ACHN (cell line): Measurements from ENCODE around the gene FLRT2.
A peak's percentile ranks its signal among the peaks of the same experiment; 100 is the strongest.

Source experiments
- DNase-seq: peaks from one replicate; pipeline ENCODE4 v3.0.0-alpha.2; 2015
- in situ Hi-C: cut with HindIII; loops from 2 replicates; pipeline ENCODE4 v1.10.0; 2017; ENCODE audit warnings: low sequenced_read_pairs, low pct_ligation_motif_present, low pct_unique_long_range_greater_than_20kb

The FLRT2 gene

GRCh38 chr14:85545738-85546137, 15.8 kb downstream of the FLRT2 start:
- in situ Hi-C loops: no loop called here
- DNase-seq: no peak

- DNase-seq: no peak
- in situ Hi-C loops: no loop called here
Measured at GRCh38 chr14:85546390-85546789, 16.4 kb downstream of the FLRT2 start.

DNA sequence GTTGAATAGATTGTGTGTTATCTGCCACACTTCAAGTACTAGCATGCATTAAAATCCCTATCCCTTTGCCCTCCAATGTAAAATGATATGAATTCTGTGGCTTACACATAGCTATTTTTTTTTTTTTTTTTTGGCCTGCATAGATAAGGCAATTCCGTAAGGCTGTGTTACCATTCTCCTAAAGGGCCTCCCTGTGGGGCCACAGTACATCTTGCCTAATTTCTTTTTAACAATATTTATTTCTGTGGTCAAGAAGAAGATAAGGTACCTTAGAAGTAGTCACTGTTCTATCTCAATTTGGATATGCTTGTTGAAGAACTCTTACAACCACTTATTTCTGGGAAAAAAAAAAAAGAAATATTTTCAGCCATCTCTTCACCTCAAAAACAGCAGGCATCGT, 19.8 kb downstream of the FLRT2 start:
- DNase-seq: no peak
- in situ Hi-C loops: no loop called here

- no peak for DNase-seq
- in situ Hi-C loops: no loop called here
Measured at GRCh38 chr14:85554106-85554505, 24.2 kb downstream of the FLRT2 start.

DNA sequence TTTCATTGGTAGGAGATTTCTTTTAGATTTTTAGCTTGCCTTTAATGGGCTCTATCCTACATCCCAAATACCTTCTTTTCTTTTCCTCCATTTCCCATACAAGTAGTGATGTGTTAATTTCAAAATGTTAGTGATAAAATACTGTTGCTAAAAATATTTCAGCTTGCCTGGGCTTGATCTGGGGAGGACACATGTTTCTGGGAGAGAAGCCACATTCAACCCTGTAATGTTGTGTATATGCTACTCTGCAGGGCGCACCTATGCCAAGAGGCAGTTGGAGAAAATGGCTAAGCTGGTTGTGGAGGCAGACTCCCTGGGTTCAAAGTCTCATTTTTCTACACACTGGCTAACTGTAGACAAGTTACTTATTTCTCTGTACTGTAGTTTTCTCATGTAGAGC, 26.3 kb downstream of the FLRT2 start:
- DNase-seq: no peak
- in situ Hi-C loops: no loop called here

DNA sequence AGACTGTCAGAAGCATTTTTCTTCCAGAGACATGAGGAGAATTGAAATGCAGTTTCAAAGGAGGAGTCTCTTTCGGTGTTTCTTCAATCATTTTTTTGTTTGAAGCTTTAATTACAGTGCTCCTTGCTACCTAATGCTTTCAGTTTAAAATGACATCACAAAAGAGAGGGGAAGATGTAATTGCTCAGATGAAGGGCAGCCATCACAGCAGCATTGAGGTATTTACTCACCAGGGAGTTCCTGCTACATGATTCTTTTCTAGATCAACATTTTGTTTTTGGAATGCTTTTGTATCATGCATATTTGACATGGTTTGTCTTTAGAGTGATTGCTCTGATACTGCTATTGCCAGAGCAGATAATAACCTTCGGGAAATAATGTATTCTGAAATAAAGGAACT, 28.6 kb downstream of the FLRT2 start:
- DNase-seq: no peak
- in situ Hi-C loops: no loop called here

- no peak for DNase-seq
- in situ Hi-C loops: no loop called here
Measured at GRCh38 chr14:85562630-85563029, 32.7 kb downstream of the FLRT2 start.

GRCh38 chr14:85564841-85565527, 35.0 kb downstream of the FLRT2 start:
- no peak for DNase-seq
- in situ Hi-C loops: no loop called here

DNA sequence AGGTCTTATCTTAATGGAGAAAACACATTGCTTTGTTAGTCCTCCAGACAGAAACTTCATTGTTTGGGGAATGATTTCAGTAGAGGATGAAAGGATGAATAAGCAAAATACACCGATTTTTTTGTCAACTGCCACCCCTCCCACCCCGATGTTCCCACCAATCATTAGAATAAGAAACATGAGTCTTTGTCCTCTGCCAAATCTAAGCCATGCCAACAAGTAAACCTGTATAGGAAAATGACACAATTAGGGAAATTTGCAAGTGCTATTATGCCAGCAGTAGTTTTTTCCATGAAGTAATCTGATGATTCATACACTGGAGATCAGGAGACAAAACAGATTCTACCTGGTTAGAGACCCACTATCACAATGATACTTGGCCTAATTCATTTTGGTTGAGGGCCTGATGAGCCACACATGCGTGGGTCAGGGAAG, 35.9 kb downstream of the FLRT2 start:
- in situ Hi-C loops: no loop called here
- no peak for DNase-seq

GRCh38 chr14:85566603-85567002, 36.7 kb downstream of the FLRT2 start:
- DNase-seq: no peak
- in situ Hi-C loops: no loop called here

- in situ Hi-C loops: no loop called here
- no peak for DNase-seq
Measured at GRCh38 chr14:85572011-85572410, 42.1 kb downstream of the FLRT2 start.

GRCh38 chr14:85572845-85573244, 42.9 kb downstream of the FLRT2 start:
- peak; percentile 47 for DNase-seq
- in situ Hi-C loops: no loop called here

- in situ Hi-C loops: no loop called here
- DNase-seq: peak; percentile 17
Measured at GRCh38 chr14:85573406-85573805, 43.5 kb downstream of the FLRT2 start.

- no peak for DNase-seq
- in situ Hi-C loops: no loop called here
Measured at GRCh38 chr14:85574853-85575616, 45.1 kb downstream of the FLRT2 start.

- no peak for DNase-seq
- in situ Hi-C loops: no loop called here
Measured at GRCh38 chr14:85575617-85575898, 45.6 kb downstream of the FLRT2 start.

DNA sequence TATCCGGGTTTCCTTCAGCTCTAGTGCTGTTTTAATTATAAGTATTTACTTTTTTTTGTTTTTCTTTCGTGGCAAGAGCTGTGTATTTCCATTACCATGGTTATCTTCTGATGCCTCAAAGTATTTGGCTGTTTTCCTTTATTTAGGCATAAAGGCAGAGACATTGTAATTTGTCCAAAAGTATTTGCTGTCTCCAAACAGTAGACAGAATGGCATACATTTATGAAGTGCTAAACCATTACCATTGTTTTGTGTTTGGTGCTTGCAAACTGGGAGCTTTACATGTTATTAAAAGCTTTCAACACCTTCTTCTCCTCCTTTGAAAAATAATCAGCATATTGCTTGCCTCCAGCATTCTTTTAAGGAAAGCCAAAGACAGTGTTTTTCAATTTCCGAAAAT, 46.3 kb downstream of the FLRT2 start:
- DNase-seq: no peak
- in situ Hi-C loops: no loop called here

GRCh38 chr14:85576848-85577542, 47.1 kb downstream of the FLRT2 start:
- in situ Hi-C loops: no loop called here

DNA sequence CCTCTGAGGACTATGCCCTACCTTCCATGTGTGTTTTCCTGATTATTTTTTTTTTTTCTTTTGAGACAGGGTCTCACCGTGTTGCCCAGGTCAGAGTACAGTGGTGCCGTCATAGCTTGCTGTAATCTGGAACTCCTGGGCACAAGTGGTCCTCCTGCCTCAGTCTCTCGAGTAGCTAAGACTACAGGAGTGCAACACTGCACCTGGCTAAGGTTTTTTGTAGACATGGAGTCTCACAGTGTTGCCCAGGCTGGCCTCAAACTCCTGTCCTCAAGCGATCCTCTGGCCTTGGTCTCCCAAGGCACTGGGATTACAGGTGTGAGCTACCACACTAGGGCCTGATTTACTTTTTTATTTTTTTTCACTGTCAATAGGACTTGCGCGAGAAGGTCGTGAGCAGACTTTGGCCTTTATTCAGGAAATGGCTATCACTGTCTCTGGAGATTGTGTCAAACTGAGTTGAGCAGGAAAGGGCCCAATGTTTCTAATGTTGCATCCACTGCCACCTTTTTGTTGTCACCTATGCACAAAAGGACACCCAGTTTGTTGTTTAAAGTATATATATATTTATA, 47.7 kb downstream of the FLRT2 start:
- in situ Hi-C loops: no loop called here
- DNase-seq: no peak

More at GRCh38 chr14:85576848-85577542, 47.1 kb downstream of the FLRT2 start:
- DNase-seq: no peak

GRCh38 chr14:85578357-85578756, 48.4 kb downstream of the FLRT2 start:
- in situ Hi-C loops: no loop called here
- DNase-seq: no peak
